Upper lobe of left lung (tissue), 4 donors: ENCODE results near the gene KCNJ13.

Experiments
- CTCF ChIP-seq, 6 experiments: fragments of 450-650 bp in 4 of 6; fragments of 200-600 bp in 2 of 6; sonication (generic) in 2 of 6; IDR thresholded peaks; one replicate each; pipeline ENCODE4 v1.5.1; 2016 to 2019; ENCODE audit warnings: antibody characterized with exemption in 6 of 6
- EP300 ChIP-seq, 4 donors: sonication (generic); formaldehyde crosslinking; IDR thresholded peaks; one replicate each; pipeline ENCODE4 v1.5.1; 2017; ENCODE audit warnings: antibody characterized with exemption in 4 of 4, control low read depth in 2 of 4
- POLR2A ChIP-seq, 4 donors: fragments of 450-650 bp; IDR thresholded peaks; one replicate each; pipeline ENCODE4 v1.5.1; 2016 to 2017; ENCODE audit warnings: antibody characterized with exemption in 4 of 4, mild to moderate bottlenecking in 2 of 4
- POLR2AphosphoS5 ChIP-seq, 2 donors: sonication (generic); formaldehyde crosslinking; IDR thresholded peaks; one replicate each; pipeline ENCODE4 v1.5.1; 2017; ENCODE audit warnings: antibody characterized with exemption in 2 of 2

- TF ChIP-seq CTCF (IDR thresholded peaks at IDR 0.05) (no peak), EP300 (IDR thresholded peaks at IDR 0.05) (no peak), POLR2A (IDR thresholded peaks at IDR 0.05) (no peak), POLR2AphosphoS5 (IDR thresholded peaks at IDR 0.05) (no peak)
These were observed 23.8 kb upstream of the KCNJ13 start for GRCh38 chr2:232800166-232800565.
